Ramos (cell line): ENCODE data around the gene NFKB2.

Source experiments
- in situ Hi-C: fragments of 300-500 bp; cut with MboI; formaldehyde crosslinking; loops from one replicate; pipeline ENCODE4 v1.14.3; 2022; ENCODE audit warnings: low sequenced_read_pairs; ENCODE audit not compliant: unreplicated experiment

NFKB2 gene

GRCh38 chr10:102438374-102438773, 42.9 kb downstream of the NFKB2 start:
- in situ Hi-C loops, result no loop called here

GRCh38 chr10:102444851-102445250, 49.3 kb downstream of the NFKB2 start:
- in situ Hi-C loops, result no loop called here

GRCh38 chr10:102449321-102450123, 54.0 kb downstream of the NFKB2 start:
- in situ Hi-C loops, result no loop called here

- in situ Hi-C loops, result no loop called here
These were observed 54.5 kb downstream of the NFKB2 start for GRCh38 chr10:102450124-102450373.

- in situ Hi-C loops, result no loop called here
These were observed 55.0 kb downstream of the NFKB2 start for GRCh38 chr10:102450374-102451104.

- in situ Hi-C loops, result no loop called here
These were observed 55.8 kb downstream of the NFKB2 start, which contains the start of gene C10orf95 for GRCh38 chr10:102451105-102451969. TSS of gene C10orf95 (minus strand) at chr10:102451543. CDS start at chr10:102451093, 450 bp downstream.
